T47D (cell line): ENCODE measurements around the gene MYO5A.
A peak's percentile ranks its signal among the peaks of the same experiment; 100 is the strongest.
"Not testable (repeated sequence)": the region's sequence is repeated elsewhere in the genome, so short reads cannot be mapped to it uniquely, and the experiment has no call there.

Source experiments
- DNase-seq, 2 experiments: peaks; one replicate each; pipeline versions ENCODE4 v3.0.0 to v3.0.0-alpha.2; 2011 to 2012; ENCODE audit warnings: low read depth in 1 of 2, low spot score in 1 of 2
- JUND ChIP-seq: IDR thresholded peaks from 2 replicates; pipeline ENCODE4 v1.6.1; 2012; ENCODE audit warnings: low read depth
- in situ Hi-C: cut with HindIII; loops from 2 replicates; pipeline ENCODE4 v1.10.0; 2016; ENCODE audit warnings: low sequenced_read_pairs, low pct_unique_long_range_greater_than_20kb

MYO5A gene

DNA sequence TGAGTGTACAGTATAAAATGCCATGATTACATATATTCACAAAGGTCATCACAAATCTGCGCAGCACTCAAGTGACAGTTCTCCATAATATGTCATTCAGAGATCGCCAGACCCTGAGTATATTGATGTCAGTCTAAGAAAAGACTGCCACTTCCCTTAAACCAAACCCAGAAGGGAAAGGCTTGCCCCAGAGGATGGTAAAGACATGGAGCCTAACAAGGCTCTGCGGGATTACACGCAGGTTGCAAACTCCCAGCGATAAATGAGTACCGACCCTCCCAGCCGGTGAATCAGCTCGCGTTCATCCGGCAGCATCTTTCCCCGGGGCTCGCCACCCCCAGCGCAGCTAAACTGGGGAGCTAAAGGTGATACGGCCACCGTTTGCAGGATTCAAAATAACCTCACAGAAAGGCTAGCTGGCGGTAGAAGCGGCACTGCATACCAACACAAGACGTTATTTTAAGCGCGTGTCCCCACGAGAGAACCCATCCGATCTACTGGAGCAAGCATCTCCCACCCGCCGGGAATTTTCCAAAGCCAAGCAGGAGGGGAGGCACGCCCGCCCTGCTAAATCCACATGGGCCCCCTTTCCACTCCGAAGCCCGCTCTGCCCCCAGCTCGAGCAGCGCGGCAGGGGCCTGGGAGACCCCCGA, 643 bp downstream of the MYO5A start:
- in situ Hi-C loops: no loop called here
- TF ChIP-seq JUND: no peak
- peak; percentile 29 to 34 for DNase-seq

DNA sequence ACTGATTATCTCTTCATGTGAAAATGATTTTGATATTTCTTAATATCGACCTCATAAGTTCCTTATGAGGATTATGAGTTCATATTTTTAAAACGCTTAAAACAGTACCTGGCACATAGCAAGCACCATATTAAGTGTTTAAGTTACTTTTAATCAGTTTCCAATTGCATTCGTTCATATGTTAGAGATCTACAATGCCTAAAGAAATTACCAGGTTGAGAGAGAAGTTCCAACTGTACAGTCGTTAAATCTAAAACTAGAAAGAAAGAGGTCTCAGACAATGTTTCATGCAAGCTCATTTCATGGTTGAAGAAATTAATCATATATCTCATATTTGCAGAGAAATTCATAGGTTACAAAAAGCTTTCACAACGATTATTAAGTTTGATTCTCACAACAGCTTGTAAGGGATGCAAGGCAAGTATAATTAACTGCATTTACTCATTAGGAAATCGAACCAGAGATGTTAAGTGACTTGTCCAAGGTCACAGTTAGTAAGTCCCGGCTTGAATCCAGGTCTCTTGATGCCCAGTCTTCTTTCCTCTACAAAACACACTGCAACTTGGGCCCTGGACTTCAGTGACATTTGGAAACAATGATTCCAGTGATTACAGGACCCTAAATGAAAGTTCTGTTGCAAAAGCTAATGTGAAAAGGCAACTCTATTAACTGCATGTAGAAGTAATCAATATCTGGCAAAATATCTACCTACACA, 1.3 kb downstream of the MYO5A start:
- in situ Hi-C loops: no loop called here
- no peak for DNase-seq
- no peak for TF ChIP-seq JUND

- no peak for TF ChIP-seq JUND
- DNase-seq: no peak
- in situ Hi-C loops: no loop called here
Observed at GRCh38 chr15:52524223-52525136, 4.2 kb downstream of the MYO5A start.

DNA sequence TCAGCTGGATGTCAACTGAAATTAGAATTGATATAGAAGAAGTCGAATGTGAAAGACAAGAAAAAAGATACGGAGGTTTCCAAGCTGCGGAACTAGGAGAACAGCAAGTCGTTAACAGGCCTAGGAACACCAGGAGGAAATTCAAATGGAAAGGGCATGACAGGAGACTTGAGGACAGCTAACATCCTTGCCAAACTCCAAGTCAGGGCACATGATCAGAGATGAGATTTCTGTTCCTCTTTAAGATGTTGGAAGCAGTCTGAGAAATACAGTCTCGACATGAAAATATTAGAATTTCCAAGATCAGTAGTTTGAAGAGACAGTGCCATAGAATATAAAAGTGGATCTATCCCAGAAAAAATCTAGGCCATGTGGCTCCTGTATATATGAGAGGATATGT, 5.0 kb downstream of the MYO5A start:
- no peak for TF ChIP-seq JUND
- in situ Hi-C loops: no loop called here

DNA sequence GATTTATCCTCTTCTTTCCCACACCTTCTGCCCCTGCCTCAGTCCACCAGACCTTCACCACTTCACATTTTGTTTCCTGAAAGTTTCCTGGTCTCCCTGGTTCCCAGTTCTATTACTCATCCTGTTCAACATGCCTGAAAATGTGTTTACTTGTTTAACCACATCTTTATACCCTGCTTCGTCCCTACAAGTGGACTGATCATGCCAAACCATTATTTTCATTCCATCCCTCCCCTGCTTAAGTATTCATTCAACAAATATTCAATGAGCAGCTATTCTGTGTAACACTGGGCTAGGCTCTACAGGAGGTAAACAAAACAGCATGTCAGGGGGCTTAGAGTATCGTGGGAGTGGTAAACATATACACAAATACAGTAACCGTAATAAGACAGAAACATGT, 5.5 kb downstream of the MYO5A start:
- DNase-seq: no peak
- in situ Hi-C loops: no loop called here
- TF ChIP-seq JUND: no peak

More for the DNA sequence above, 5.0 kb downstream of the MYO5A start:
- no peak for DNase-seq

GRCh38 chr15:52521682-52522081, 7.0 kb downstream of the MYO5A start:
- no peak for DNase-seq
- no peak for TF ChIP-seq JUND
- in situ Hi-C loops: no loop called here

DNA sequence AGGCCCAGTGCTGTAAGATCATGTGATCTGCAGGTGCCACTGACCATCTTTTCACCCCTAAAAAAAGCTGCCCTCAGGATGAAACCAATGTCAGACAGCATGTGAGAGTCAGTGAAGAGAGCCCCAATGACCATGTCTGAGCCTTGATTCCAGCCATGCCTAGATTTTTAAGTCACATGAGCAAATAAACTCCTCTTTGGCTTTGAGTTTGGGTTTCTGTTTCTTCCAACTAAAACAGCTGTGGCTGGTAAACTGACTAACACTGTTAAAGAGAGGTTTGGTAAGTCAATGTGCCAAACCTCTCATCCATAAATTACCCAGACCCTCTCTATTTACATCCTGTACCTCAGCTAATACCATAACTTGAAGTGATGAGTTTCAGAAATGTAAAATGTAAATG, 8.3 kb downstream of the MYO5A start:
- no peak for TF ChIP-seq JUND

GRCh38 chr15:52518487-52519371, 10.0 kb downstream of the MYO5A start:
- no peak for TF ChIP-seq JUND
- in situ Hi-C loops: no loop called here
- no peak for DNase-seq

More for the DNA sequence above, 8.3 kb downstream of the MYO5A start:
- no peak for DNase-seq
- in situ Hi-C loops: no loop called here

DNA sequence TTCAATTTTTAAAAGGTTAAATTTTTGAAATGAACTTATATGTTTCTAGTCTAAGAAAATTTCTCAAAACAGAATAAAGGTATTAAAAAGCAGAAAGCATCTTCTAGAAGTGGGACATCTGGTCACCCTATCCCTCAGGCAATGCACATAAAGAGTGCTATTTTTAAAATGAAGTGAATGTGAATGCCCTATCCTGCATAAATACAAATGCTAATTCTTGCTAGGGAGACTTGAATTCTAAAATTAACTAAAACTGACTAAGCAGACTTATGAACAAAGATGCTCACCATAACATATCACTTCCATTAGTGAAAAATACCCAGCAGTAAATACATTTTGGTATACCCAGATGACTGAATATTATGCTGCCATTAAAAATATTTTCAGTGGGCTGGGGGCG, 11.7 kb downstream of the MYO5A start:
- no peak for DNase-seq
- TF ChIP-seq JUND: no peak
- in situ Hi-C loops: no loop called here

DNA sequence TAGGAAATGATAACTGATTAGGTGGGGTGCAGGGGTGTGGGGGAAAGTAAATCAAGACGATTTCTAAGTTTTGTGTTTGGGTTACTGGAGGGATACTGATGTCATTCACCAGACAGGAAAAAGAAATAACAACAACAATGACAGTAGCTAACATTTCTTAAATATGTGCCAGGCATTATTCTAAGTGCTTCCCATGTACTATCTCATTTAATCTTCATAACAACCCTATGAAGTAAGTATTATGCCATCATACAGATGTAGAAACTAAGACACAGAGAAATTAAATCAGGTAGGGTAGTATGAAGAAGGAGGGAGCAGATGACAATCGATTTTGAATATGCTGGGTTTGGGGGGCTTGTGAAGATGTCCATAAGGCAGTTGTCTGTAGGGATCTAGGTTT, 13.3 kb downstream of the MYO5A start:
- in situ Hi-C loops: no loop called here
- no peak for TF ChIP-seq JUND
- no peak for DNase-seq

- DNase-seq: no peak
- in situ Hi-C loops: no loop called here
Observed at GRCh38 chr15:52514482-52514881, 14.2 kb downstream of the MYO5A start.

GRCh38 chr15:52512869-52513268, 15.8 kb downstream of the MYO5A start:
- in situ Hi-C loops, DNase-seq: not testable (repeated sequence)

More at GRCh38 chr15:52514482-52514881, 14.2 kb downstream of the MYO5A start:
- no peak for TF ChIP-seq JUND
